Osteocyte (in vitro differentiated cells): ENCODE data around the gene CNNM1. TPM values are rescaled to one million over a fixed set of nuclear protein-coding genes. Genes with fewer than 3 reads are reported as not detected.

Source experiments
- DNase-seq: peaks from one replicate; pipeline ENCODE4 v3.0.0; 2021; ENCODE audit warnings: mixed read lengths; ENCODE audit not compliant: unreplicated experiment; ENCODE audit errors: extremely low spot score
- H3K27ac Mint-ChIP-seq: one replicate; pipeline ENCODE4 v1.8.0; 2021; ENCODE audit warnings: mild to moderate bottlenecking, mixed read lengths; ENCODE audit not compliant: unreplicated experiment
- H3K27me3 Mint-ChIP-seq: one replicate; pipeline ENCODE4 v1.8.0; 2021; ENCODE audit warnings: mixed read lengths; ENCODE audit not compliant: unreplicated experiment
- H3K36me3 Mint-ChIP-seq: one replicate; pipeline ENCODE4 v1.8.0; 2021; ENCODE audit warnings: mixed read lengths; ENCODE audit not compliant: unreplicated experiment
- H3K4me1 Mint-ChIP-seq: one replicate; pipeline ENCODE4 v1.8.0; 2021; ENCODE audit warnings: mixed read lengths; ENCODE audit not compliant: unreplicated experiment
- H3K4me3 Mint-ChIP-seq: one replicate; pipeline ENCODE4 v1.8.0; 2021; ENCODE audit warnings: mild to moderate bottlenecking, moderate library complexity, mixed read lengths; ENCODE audit not compliant: unreplicated experiment
- H3K9me3 Mint-ChIP-seq: one replicate; pipeline ENCODE4 v1.8.0; 2021; ENCODE audit warnings: mixed read lengths; ENCODE audit not compliant: unreplicated experiment
- total RNA-seq: library from RNA; stranded (reverse); gene quantifications from 2 replicates; pipeline ENCODE4 v1.2.1, GENCODE V29; 2021
- TF ChIP-seq, protein P1 (sequence below): fragments of 200-600 bp; sonication (generic); IDR thresholded peaks from 2 replicates; pipeline ENCODE4 v1.5.0; 2021; ENCODE audit warnings: antibody characterized with exemption, mild to moderate bottlenecking, moderate library complexity

CNNM1 gene
- total RNA-seq, 1 donor from 2014 or later: 0.24 TPM

- Mint-ChIP-seq H3K4me1 (peaks cover 5% of the 10 kb centered on the region), H3K4me3 (no peak overlapping the region), H3K9me3 (no peaks in the 10 kb centered on the region), H3K36me3 (no peaks in the 10 kb centered on the region), H3K27ac (no peak overlapping the region), H3K27me3 (peaks cover 8% of the 10 kb centered on the region)
- DNase-seq: no peak
- TF ChIP-seq, protein P1, sequence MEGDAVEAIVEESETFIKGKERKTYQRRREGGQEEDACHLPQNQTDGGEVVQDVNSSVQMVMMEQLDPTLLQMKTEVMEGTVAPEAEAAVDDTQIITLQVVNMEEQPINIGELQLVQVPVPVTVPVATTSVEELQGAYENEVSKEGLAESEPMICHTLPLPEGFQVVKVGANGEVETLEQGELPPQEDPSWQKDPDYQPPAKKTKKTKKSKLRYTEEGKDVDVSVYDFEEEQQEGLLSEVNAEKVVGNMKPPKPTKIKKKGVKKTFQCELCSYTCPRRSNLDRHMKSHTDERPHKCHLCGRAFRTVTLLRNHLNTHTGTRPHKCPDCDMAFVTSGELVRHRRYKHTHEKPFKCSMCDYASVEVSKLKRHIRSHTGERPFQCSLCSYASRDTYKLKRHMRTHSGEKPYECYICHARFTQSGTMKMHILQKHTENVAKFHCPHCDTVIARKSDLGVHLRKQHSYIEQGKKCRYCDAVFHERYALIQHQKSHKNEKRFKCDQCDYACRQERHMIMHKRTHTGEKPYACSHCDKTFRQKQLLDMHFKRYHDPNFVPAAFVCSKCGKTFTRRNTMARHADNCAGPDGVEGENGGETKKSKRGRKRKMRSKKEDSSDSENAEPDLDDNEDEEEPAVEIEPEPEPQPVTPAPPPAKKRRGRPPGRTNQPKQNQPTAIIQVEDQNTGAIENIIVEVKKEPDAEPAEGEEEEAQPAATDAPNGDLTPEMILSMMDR: no peak
Measured at GRCh38 chr10:99365736-99366135, 36.6 kb downstream of the CNNM1 start.

- Mint-ChIP-seq H3K4me1 (peaks cover 5% of the 10 kb centered on the region), H3K9me3 (no peaks in the 10 kb centered on the region), H3K36me3 (no peaks in the 10 kb centered on the region), H3K4me3 (no peak overlapping the region), H3K27ac (no peak overlapping the region), H3K27me3 (peaks cover 8% of the 10 kb centered on the region)
- TF ChIP-seq, protein P1: no peak
- DNase-seq: no peak
Measured at GRCh38 chr10:99366666-99367065, 37.5 kb downstream of the CNNM1 start.

GRCh38 chr10:99368646-99369045 lies 39.5 kb downstream of the CNNM1 start:
- H3K27me3 Mint-ChIP-seq: peaks cover 9% of the 10 kb centered on the region
- H3K27ac Mint-ChIP-seq: no peak overlapping the region
- no peak for DNase-seq
- H3K36me3 Mint-ChIP-seq: no peaks in the 10 kb centered on the region
- no peaks in the 10 kb centered on the region for H3K9me3 Mint-ChIP-seq
- no peak overlapping the region for H3K4me3 Mint-ChIP-seq
- H3K4me1 Mint-ChIP-seq: peaks cover 19% of the 10 kb centered on the region
- TF ChIP-seq, protein P1: no peak

- Mint-ChIP-seq H3K4me1 (peaks cover 19% of the 10 kb centered on the region), H3K4me3 (no peak overlapping the region), H3K27ac (no peak overlapping the region), H3K9me3 (no peaks in the 10 kb centered on the region), H3K36me3 (no peaks in the 10 kb centered on the region), H3K27me3 (peaks cover 9% of the 10 kb centered on the region)
- DNase-seq: no peak
- TF ChIP-seq, protein P1: no peak
Measured at GRCh38 chr10:99369126-99369525, 40.0 kb downstream of the CNNM1 start.

- no peaks in the 10 kb centered on the region for H3K36me3 Mint-ChIP-seq
- peaks cover 20% of the 10 kb centered on the region for H3K4me1 Mint-ChIP-seq
- TF ChIP-seq, protein P1: no peak
- DNase-seq: no peak
- H3K27ac Mint-ChIP-seq: no peak overlapping the region
- no peaks in the 10 kb centered on the region for H3K9me3 Mint-ChIP-seq
- no peak overlapping the region for H3K4me3 Mint-ChIP-seq
- H3K27me3 Mint-ChIP-seq: peaks cover 9% of the 10 kb centered on the region
Measured at GRCh38 chr10:99369551-99369950, 40.4 kb downstream of the CNNM1 start.
